Measurements from ENCODE around the gene LPO. TPM values are rescaled to one million over a fixed set of nuclear protein-coding genes. Genes with fewer than 3 reads are reported as not detected.

The LPO gene
- total RNA-seq, 6 experiments from 2014 or later = not detected

DNA sequence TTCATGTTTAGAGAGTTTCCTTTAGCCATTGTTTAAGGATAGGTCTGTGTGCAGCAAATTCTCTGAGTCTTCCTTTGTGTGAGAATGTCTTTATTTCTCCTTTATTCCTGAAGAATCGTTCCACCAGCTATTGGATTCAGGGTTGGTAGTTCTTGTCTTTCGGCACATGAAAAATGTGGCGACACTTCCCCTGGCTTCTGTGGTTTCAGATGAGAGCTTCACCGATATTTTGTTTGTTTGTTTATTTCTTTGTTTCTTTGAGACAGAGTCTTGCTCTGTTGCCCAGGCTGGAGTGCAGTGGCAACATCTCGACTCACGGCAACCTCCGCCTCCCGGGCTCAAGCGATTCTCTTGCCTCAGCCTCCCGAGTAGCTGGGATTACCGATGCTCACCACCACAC, 23.8 kb downstream of the LPO start:
- no peak for DNase-seq
- H3K4me3 Mint-ChIP-seq = no peak overlapping the region
- no peaks in the 10 kb centered on the region for H3K4me1 Mint-ChIP-seq (ENCODE audit: low read depth)
- H3K27ac Mint-ChIP-seq = no peak overlapping the region
- TF ChIP-seq, protein P1, sequence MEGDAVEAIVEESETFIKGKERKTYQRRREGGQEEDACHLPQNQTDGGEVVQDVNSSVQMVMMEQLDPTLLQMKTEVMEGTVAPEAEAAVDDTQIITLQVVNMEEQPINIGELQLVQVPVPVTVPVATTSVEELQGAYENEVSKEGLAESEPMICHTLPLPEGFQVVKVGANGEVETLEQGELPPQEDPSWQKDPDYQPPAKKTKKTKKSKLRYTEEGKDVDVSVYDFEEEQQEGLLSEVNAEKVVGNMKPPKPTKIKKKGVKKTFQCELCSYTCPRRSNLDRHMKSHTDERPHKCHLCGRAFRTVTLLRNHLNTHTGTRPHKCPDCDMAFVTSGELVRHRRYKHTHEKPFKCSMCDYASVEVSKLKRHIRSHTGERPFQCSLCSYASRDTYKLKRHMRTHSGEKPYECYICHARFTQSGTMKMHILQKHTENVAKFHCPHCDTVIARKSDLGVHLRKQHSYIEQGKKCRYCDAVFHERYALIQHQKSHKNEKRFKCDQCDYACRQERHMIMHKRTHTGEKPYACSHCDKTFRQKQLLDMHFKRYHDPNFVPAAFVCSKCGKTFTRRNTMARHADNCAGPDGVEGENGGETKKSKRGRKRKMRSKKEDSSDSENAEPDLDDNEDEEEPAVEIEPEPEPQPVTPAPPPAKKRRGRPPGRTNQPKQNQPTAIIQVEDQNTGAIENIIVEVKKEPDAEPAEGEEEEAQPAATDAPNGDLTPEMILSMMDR (IDR thresholded peaks at IDR 0.05) = no peak
- no peaks in the 10 kb centered on the region for H3K9me3 Mint-ChIP-seq
- no peaks in the 10 kb centered on the region for H3K36me3 Mint-ChIP-seq (ENCODE audit: low read depth)
- peaks cover 37% of the 10 kb centered on the region for H3K27me3 Mint-ChIP-seq (ENCODE audit: insufficient read depth)

DNA sequence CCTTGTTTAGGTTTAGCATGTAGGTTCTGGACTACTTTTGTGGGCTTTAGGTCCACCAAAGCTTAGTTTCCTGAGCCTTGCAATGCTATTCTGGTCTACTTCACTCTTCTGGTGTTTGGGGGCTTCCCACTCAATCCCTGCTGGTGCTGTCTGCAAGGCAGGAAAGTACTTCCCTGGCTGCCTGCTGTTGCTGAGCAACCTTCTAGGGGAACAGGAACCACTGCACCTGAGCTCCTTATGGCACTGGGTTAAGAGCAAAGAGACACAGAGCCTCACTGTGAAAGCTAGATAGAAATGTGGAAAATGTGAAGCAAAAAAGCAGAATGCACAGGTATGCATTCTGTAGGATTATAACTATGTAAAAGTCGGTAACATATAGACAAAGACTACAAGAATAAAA, 25.4 kb downstream of the LPO start:
- H3K4me1 Mint-ChIP-seq (ENCODE audit: low read depth) = no peaks in the 10 kb centered on the region
- TF ChIP-seq, protein P1 (IDR thresholded peaks at IDR 0.05) = no peak
- DNase-seq = no peak

DNA sequence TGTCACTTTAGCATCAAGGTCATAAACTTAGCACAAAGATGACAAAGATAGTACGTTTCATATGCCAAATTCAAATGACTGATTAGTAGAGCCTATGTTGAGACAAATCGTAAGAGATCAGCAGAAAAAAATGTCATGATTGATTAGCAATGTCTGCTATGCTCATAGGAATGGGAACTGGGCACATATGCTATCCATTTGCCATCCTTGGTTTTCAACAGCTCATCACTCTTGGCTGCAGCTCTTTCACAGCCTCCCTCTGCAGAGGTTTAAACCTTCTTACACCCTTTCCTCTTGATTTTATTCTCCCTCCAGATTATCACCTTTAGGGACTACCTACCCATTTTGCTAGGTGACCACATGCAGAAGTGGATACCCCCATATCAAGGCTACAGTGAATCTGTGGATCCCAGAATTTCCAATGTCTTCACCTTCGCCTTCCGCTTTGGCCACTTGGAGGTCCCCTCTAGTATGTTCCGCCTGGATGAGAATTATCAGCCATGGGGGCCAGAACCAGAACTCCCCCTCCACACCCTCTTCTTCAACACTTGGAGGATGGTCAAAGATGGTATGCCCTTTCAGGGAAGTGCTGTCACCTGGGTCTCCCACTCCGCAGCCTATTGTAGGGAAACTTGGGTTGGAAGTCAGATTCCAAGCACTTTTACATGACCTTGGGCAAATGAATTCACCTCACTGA, 26.2 kb downstream of the LPO start:
- Mint-ChIP-seq H3K27ac (no peak overlapping the region), H3K9me3 (no peaks in the 10 kb centered on the region), H3K4me1 (ENCODE audit: low read depth) (no peaks in the 10 kb centered on the region), H3K27me3 (ENCODE audit: insufficient read depth) (peaks cover 34% of the 10 kb centered on the region), H3K4me3 (no peak overlapping the region), H3K36me3 (ENCODE audit: low read depth) (no peaks in the 10 kb centered on the region)
- TF ChIP-seq, protein P1 (IDR thresholded peaks at IDR 0.05) = no peak
- no peak for DNase-seq

More for the DNA sequence above, 25.4 kb downstream of the LPO start:
- Mint-ChIP-seq H3K27me3 (ENCODE audit: insufficient read depth) (peaks cover 36% of the 10 kb centered on the region), H3K27ac (no peak overlapping the region), H3K4me3 (no peak overlapping the region), H3K9me3 (no peaks in the 10 kb centered on the region), H3K36me3 (ENCODE audit: low read depth) (no peaks in the 10 kb centered on the region)

DNA sequence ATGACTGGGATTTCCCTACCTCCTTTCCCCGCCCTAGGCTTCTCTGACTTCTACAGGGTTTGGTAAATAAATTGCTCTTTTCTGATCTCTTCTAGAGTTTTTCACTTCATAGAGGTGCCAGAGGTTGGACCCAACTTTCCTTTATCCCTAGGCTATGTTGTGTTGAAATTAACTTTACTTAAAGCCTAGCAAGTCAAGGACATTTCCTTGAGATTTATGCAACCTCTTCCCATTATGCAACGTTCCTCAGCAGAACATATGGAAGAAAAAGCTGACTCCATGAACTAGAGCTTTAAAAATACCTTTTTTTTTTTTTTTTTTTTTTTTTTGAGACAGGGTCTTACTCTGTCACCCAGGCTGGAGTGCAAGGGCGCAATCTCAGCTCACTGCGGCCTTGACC, 26.9 kb downstream of the LPO start:
- H3K4me1 Mint-ChIP-seq (ENCODE audit: low read depth) = no peaks in the 10 kb centered on the region
- TF ChIP-seq, protein P1 (IDR thresholded peaks at IDR 0.05) = no peak
- H3K9me3 Mint-ChIP-seq = no peaks in the 10 kb centered on the region
- H3K4me3 Mint-ChIP-seq = no peak overlapping the region
- no peak for DNase-seq
- H3K27ac Mint-ChIP-seq = no peak overlapping the region
- H3K36me3 Mint-ChIP-seq (ENCODE audit: low read depth) = no peaks in the 10 kb centered on the region
- H3K27me3 Mint-ChIP-seq (ENCODE audit: insufficient read depth) = peaks cover 37% of the 10 kb centered on the region

DNA sequence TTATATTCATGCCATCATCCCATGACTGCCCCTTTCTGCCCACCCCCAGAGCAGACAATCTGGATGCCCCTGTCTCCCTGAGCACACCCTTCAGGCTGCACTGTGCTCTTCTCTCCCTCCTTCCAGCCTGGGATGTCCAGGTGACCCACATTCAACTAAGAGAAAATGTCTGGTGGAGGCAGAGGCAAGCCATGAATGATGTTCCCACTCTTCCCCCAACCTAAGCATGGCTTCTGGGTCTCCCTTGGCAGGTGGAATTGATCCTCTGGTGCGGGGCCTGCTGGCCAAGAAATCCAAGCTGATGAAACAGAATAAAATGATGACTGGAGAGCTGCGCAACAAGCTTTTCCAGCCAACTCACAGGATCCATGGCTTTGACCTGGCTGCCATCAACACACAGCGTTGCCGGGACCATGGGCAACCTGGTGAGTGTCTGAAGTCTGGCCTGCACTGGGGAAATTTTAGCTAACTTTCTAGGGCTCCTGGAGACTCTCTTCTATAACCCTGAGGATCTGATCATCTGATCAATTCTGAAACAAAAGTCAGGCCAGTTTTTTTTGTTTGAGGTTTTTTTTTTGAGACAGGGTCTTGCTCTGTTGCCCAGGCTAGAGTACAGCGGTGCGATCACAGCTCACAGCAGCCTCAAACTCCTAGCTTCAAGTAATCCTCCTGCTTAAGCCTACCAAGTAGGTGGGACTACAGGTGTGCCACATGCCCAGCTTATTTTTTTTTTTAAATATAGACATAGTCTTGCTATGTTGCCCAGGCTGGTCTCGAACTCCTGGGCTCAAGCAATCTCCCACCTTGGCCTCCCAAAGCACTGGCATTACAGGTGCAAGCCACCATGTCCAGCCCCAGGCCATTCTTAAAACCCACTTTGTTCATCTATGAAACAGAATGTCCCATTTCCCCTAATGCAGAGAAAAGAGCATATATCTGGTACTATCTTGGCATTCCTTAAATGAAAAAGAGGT, 27.8 kb downstream of the LPO start:
- Mint-ChIP-seq H3K4me3 (no peak overlapping the region), H3K4me1 (ENCODE audit: low read depth) (no peaks in the 10 kb centered on the region), H3K27ac (no peak overlapping the region), H3K27me3 (ENCODE audit: insufficient read depth) (peaks cover 41% of the 10 kb centered on the region), H3K36me3 (ENCODE audit: low read depth) (no peaks in the 10 kb centered on the region), H3K9me3 (no peaks in the 10 kb centered on the region)
- DNase-seq = no peak
- TF ChIP-seq, protein P1 (IDR thresholded peaks at IDR 0.05) = no peak
